Measurements from ENCODE around the gene ATF2.

DNA sequence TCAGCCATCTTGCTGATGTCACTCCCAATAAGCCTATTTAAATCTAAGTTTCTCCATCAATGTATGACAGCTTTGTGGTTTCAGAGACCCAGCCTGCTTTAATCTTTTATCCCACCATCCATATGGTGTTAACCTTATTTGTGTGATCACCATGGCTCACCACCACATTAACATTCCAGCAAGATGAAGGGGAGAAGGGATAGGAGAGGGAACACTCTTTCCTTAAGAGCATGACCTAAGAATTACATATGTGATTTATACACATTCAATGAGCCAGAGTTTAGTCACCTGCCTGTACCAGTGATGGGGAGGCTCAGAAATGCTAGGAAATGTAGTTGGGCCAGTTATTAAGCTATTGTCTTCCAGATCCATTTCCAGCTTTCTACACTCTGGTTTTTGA lies 118.3 kb downstream of the ATF2 start:
- no peak for TF ChIP-seq POLR2A (IDR thresholded peaks at IDR 0.05; ENCODE audit: low read depth, low read length)
- no peak for TF ChIP-seq TAF1 (IDR thresholded peaks at IDR 0.05; ENCODE audit: borderline replicate concordance, low read depth, low read length)
- no peak for TF ChIP-seq POLR2AphosphoS5 (IDR thresholded peaks at IDR 0.05; ENCODE audit: low read depth, low read length)
